Hepatocyte (in vitro differentiated cells): ENCODE data around the gene BBIP1.

Experiments
- EZH2 ChIP-seq: fragments of 200-600 bp; sonication (generic); IDR thresholded peaks from 2 replicates; pipeline ENCODE4 v1.6.1; 2016; ENCODE audit warnings: antibody characterized with exemption, mild to moderate bottlenecking, borderline replicate concordance
- TF ChIP-seq, protein P1 (sequence below): fragments of 200-600 bp; sonication (generic); IDR thresholded peaks from 2 replicates; pipeline ENCODE4 v1.5.1; 2016; ENCODE audit warnings: antibody characterized with exemption, mild to moderate bottlenecking; ENCODE audit not compliant: poor library complexity

- TF ChIP-seq, protein P1, sequence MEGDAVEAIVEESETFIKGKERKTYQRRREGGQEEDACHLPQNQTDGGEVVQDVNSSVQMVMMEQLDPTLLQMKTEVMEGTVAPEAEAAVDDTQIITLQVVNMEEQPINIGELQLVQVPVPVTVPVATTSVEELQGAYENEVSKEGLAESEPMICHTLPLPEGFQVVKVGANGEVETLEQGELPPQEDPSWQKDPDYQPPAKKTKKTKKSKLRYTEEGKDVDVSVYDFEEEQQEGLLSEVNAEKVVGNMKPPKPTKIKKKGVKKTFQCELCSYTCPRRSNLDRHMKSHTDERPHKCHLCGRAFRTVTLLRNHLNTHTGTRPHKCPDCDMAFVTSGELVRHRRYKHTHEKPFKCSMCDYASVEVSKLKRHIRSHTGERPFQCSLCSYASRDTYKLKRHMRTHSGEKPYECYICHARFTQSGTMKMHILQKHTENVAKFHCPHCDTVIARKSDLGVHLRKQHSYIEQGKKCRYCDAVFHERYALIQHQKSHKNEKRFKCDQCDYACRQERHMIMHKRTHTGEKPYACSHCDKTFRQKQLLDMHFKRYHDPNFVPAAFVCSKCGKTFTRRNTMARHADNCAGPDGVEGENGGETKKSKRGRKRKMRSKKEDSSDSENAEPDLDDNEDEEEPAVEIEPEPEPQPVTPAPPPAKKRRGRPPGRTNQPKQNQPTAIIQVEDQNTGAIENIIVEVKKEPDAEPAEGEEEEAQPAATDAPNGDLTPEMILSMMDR = no peak
- TF ChIP-seq EZH2 = no peak
Observed at GRCh38 chr10:110871298-110872084, 47.5 kb downstream of the BBIP1 start, which contains the start of gene PDCD4.
